HCT116 (cell line): ENCODE data around the gene PLPPR3.

Source experiments
- CTCF ChIP-seq, 3 experiments: fragments of 200-600 bp in 1 of 3; sonication (generic) in 1 of 3; IDR thresholded peaks in 2 of 3; conservative IDR thresholded peaks in 1 of 3; 2 replicates each; pipeline ENCODE4 v1.5.1; 2012 to 2017; ENCODE audit warnings: low read depth in 2 of 3, low read length in 2 of 3, antibody characterized with exemption in 1 of 3, borderline replicate concordance in 1 of 3, control low read depth in 1 of 3, mild to moderate bottlenecking in 1 of 3, mixed read lengths in 1 of 3, mixed run types in 1 of 3, moderate library complexity in 1 of 3; ENCODE audit not compliant: insufficient read depth in 1 of 3
- EZH2phosphoT487 ChIP-seq: fragments of 200-600 bp; IDR thresholded peaks from 2 replicates; pipeline ENCODE4 v1.6.1; 2018; ENCODE audit warnings: antibody characterized with exemption, borderline replicate concordance
- POLR2A ChIP-seq: IDR thresholded peaks from 2 replicates; pipeline ENCODE4 v1.7.0; 2011; ENCODE audit warnings: borderline replicate concordance; ENCODE audit not compliant: insufficient read depth, insufficient read length; ENCODE audit errors: extremely low read depth
- POLR2AphosphoS5 ChIP-seq: IDR thresholded peaks from 2 replicates; pipeline ENCODE4 v1.6.1; 2011; ENCODE audit warnings: mild to moderate bottlenecking, low read depth, low read length, moderate library complexity
- REST ChIP-seq: IDR thresholded peaks from 2 replicates; pipeline ENCODE4 v1.6.1; 2012; ENCODE audit warnings: low read depth
- ZBTB33 ChIP-seq: IDR thresholded peaks from 2 replicates; pipeline ENCODE4 v1.6.1; 2011; ENCODE audit warnings: mild to moderate bottlenecking, low read length, moderate library complexity; ENCODE audit not compliant: insufficient replicate concordance; ENCODE audit errors: extremely low read depth
- ZFX ChIP-seq: fragments of 450-650 bp; IDR thresholded peaks from 2 replicates; pipeline ENCODE4 v1.6.1; 2017
- ZNF274 ChIP-seq: fragments of 200-500 bp; sonication (Bioruptor generic); IDR thresholded peaks from 2 replicates; pipeline ENCODE4 v1.6.1; 2014; ENCODE audit warnings: mild to moderate bottlenecking, low read depth, low read length, inconsistent platforms

GRCh38 chr19:870963-871401 lies 49.2 kb upstream of the PLPPR3 start:
- TF ChIP-seq POLR2A, result no peak
- no peak for TF ChIP-seq REST
- TF ChIP-seq ZFX, result no peak
- no peak for TF ChIP-seq EZH2phosphoT487
- TF ChIP-seq CTCF (IDR thresholded peaks at IDR 0.05 in 2 of 3, conservative IDR thresholded peaks at IDR 0.05 in 1 of 3; ENCODE audit: borderline replicate concordance in 1 of 3, insufficient read depth in 1 of 3, low read depth in 2 of 3, low read length in 2 of 3), result no peak
- no peak; the same call in 1 of the 2 replicates for TF ChIP-seq POLR2AphosphoS5
- TF ChIP-seq ZNF274, result no peak
- no peak for TF ChIP-seq ZBTB33
